Suprapubic skin (tissue), 4 donors: Measurements from ENCODE around the gene KRTAP10-7. TPM values are rescaled to one million over a fixed set of nuclear protein-coding genes. Genes with fewer than 3 reads are reported as not detected.
"Not testable (repeated sequence)": the region's sequence is repeated elsewhere in the genome, so short reads cannot be mapped to it uniquely, and the experiment has no call there.

Source experiments
- DNase-seq, 2 donors: peaks; one replicate each; pipeline ENCODE4 v3.0.0-alpha.2; 2019; ENCODE audit warnings: low spot score in 2 of 2
- H3K27ac ChIP-seq: fragments of 200-600 bp; sonication (generic); one replicate; pipeline ENCODE4 v1.5.1; 2019
- H3K27me3 ChIP-seq: fragments of 200-600 bp; sonication (generic); one replicate; pipeline ENCODE4 v1.5.1; 2019
- H3K36me3 ChIP-seq: fragments of 200-600 bp; sonication (generic); one replicate; pipeline ENCODE4 v1.5.1; 2019
- H3K4me1 ChIP-seq: fragments of 200-600 bp; sonication (generic); one replicate; pipeline ENCODE4 v1.5.1; 2019
- H3K4me3 ChIP-seq: fragments of 200-600 bp; sonication (generic); one replicate; pipeline ENCODE4 v1.5.1; 2019; ENCODE audit warnings: mild to moderate bottlenecking
- H3K9me3 ChIP-seq: fragments of 200-600 bp; sonication (generic); one replicate; pipeline ENCODE4 v1.5.1; 2019
- EP300 ChIP-seq: sonication (generic); formaldehyde crosslinking; IDR thresholded peaks from one replicate; pipeline ENCODE4 v1.6.1; 2017; ENCODE audit warnings: antibody characterized with exemption
- POLR2A ChIP-seq, 2 donors: fragments of 450-650 bp; IDR thresholded peaks; one replicate each; pipeline ENCODE4 v1.6.1; 2017; ENCODE audit warnings: antibody characterized with exemption in 2 of 2, mild to moderate bottlenecking in 2 of 2, moderate library complexity in 2 of 2
- POLR2AphosphoS5 ChIP-seq, 3 donors: sonication (generic); formaldehyde crosslinking; IDR thresholded peaks; one replicate each; pipeline ENCODE4 v1.6.1; 2017; ENCODE audit warnings: antibody characterized with exemption in 3 of 3
- WGBS: methylation state at CpG from one replicate; pipeline ENCODE4 v1.1.5; 2018; 5-methylcytosine and 5-hydroxymethylcytosine counted together
- total RNA-seq, 4 donors: library from RNA; depleted of rRNA; stranded (reverse); fragments of >200 nt; gene quantifications; one replicate each; pipeline ENCODE4 v1.1.0, GENCODE V29; 2016
- TF ChIP-seq, protein P1 (sequence below), 2 donors: fragments of 200-600 bp in 1 of 2; fragments of 450-650 bp in 1 of 2; sonication (generic) in 1 of 2; IDR thresholded peaks; one replicate each; pipeline ENCODE4 v1.5.1; 2016 to 2019; ENCODE audit warnings: antibody characterized with exemption in 2 of 2, mild to moderate bottlenecking in 1 of 2, moderate library complexity in 1 of 2

Gene KRTAP10-7
- total RNA-seq, 4 donors from 2014 or later, result 3.7 to 12.9 (median 4.2) TPM; not detected in 1

DNA sequence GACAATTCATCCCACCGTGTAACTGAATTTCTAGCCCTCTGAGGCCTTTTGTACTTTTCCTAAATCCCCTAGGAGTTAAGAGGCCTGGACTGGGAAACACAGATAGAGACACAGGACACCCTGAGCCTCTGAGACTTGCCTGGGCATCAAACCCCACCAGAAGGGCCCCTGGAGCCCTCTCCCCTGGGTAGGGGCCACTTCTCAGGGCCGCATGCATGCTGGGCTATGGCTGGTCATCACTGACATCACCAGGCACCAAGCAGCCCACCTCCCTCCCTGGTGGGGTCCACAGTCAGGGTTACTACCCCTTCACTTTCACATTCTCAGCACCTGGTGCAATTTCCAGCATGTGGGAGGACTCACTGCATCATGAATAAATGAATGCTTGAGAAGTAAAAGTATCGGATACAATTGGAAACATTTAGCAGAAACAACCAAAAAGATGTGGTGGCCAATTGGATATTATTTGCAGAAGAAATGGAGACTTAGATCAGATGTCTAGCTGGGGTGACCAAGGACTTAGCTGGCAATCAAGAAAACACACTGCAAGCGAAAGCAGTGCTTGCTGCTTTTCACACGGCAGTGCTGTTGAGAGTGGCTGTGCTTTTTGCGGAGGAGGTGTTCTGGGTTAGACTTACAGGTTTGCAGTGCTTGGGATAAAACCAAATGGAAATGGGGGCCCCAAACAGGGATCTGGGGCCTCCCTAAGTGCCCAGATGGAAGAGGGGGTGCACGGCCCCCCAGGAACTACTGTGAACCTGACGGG lies 950 bp upstream of the KRTAP10-7 start:
- peak in 1 of 2 donors; percentile 65 for DNase-seq
- no peaks in the 10 kb centered on the region for H3K4me1 ChIP-seq
- no peaks in the 10 kb centered on the region for H3K36me3 ChIP-seq
- H3K27me3 ChIP-seq, result peaks cover 46% of the 10 kb centered on the region
- no peaks in the 10 kb centered on the region for H3K9me3 ChIP-seq
- TF ChIP-seq POLR2AphosphoS5 (IDR thresholded peaks at IDR 0.05) (no peak), EP300 (no peak), POLR2A (IDR thresholded peaks at IDR 0.05) (no peak)
- TF ChIP-seq, protein P1, sequence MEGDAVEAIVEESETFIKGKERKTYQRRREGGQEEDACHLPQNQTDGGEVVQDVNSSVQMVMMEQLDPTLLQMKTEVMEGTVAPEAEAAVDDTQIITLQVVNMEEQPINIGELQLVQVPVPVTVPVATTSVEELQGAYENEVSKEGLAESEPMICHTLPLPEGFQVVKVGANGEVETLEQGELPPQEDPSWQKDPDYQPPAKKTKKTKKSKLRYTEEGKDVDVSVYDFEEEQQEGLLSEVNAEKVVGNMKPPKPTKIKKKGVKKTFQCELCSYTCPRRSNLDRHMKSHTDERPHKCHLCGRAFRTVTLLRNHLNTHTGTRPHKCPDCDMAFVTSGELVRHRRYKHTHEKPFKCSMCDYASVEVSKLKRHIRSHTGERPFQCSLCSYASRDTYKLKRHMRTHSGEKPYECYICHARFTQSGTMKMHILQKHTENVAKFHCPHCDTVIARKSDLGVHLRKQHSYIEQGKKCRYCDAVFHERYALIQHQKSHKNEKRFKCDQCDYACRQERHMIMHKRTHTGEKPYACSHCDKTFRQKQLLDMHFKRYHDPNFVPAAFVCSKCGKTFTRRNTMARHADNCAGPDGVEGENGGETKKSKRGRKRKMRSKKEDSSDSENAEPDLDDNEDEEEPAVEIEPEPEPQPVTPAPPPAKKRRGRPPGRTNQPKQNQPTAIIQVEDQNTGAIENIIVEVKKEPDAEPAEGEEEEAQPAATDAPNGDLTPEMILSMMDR (IDR thresholded peaks at IDR 0.05), result no peak
- H3K4me3 ChIP-seq, result no peak overlapping the region
- H3K27ac ChIP-seq, result no peak overlapping the region
- WGBS, result 88% methylated on average over 8 of the region's 8 CpGs

DNA sequence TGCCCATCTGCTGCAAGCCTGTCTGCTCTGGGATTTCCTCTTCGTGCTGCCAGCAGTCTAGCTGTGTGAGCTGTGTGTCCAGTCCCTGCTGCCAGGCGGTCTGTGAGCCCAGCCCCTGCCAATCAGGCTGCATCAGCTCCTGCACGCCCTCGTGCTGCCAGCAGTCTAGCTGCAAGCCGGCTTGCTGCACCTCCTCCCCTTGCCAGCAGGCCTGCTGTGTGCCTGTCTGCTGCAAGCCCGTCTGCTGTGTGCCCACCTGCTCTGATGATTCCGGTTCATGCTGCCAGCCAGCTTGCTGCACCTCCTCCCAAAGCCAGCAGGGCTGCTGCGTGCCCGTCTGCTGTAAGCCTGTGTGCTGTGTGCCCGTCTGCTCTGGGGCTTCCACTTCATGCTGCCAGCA lies 694 bp downstream of the KRTAP10-7 start:
- WGBS, result 63% methylated on average over 4 of the region's 10 CpGs
- not testable (repeated sequence) for H3K4me1 ChIP-seq, H3K9me3 ChIP-seq, H3K36me3 ChIP-seq, H3K27ac ChIP-seq, DNase-seq, H3K4me3 ChIP-seq
- H3K27me3 ChIP-seq, result peaks cover 46% of the 10 kb centered on the region

DNA sequence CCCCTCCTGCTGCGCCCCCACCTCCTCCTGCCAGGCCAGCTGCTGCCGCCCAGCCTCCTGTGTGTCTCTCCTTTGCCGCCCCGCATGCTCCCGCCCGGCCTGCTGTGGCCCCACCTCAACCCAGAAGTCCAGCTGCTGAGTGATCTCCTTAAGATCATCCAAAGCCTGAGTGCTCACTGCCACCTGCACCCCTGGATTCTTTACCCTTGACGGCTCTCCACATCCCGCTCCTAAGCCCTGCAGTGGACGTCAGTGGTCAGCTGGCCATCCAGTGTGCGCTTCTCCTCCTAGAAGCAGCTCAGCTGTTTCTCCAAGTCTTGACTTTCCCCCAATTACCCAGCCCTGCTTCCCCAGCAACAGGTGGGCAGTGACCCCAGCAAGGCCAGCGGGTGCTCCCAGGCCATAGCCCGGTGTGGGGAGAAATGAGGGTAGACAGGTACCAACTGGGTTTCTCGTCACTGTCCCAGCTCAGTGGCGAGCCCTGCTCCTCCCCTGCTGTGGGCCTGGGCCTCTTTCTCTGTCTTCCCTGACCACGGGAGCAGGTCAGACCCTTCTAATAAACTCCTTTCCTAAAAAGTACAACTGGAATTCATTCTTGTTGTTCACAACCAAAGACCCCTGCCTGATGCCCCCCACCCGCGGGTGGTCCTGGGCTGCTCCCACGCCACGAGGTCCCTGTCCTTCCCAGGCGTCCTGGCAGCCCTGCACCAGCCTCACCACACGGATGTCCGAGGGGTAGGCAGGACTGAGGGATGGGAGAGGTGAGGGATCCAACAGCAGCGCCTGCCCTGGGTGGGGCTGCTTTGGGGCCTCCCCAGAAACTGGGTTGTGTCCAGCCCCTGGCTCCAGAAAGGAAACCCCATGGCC lies 1.4 kb downstream of the KRTAP10-7 start:
- H3K4me1 ChIP-seq, result no peaks in the 10 kb centered on the region
- H3K27ac ChIP-seq, result no peak overlapping the region
- TF ChIP-seq POLR2A (IDR thresholded peaks at IDR 0.05) (no peak), EP300 (no peak), POLR2AphosphoS5 (IDR thresholded peaks at IDR 0.05) (no peak)
- TF ChIP-seq, protein P1 (IDR thresholded peaks at IDR 0.05), result no peak
- H3K4me3 ChIP-seq, result no peak overlapping the region
- no peaks in the 10 kb centered on the region for H3K36me3 ChIP-seq
- no peaks in the 10 kb centered on the region for H3K9me3 ChIP-seq
- H3K27me3 ChIP-seq, result peaks cover 45% of the 10 kb centered on the region
- DNase-seq, result peak in 1 of 2 donors; percentile 35
- 85% methylated on average over 21 of the region's 23 CpGs for WGBS

DNA sequence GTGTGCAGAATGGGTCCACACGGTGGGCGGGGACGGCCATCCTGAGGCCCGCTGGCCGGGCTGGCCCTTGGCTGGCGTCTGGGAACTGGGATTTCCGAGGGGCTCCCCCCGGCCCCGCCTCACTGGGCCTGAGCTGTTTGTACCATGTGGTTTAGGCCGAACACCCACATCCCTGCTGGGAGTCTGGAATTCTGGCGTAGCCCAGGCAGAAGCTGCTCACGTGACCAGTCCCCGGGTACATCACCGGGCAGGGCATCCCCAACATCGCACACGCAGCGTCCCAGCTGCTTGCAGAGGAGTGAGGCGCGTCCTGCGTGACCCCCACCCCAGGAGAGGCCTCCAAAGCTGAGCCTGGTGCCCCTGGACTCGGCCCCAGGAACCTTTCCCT lies 2.1 kb downstream of the KRTAP10-7 start:
- Histone ChIP-seq H3K27me3 (peaks cover 49% of the 10 kb centered on the region), H3K4me3 (no peak overlapping the region), H3K4me1 (no peaks in the 10 kb centered on the region), H3K9me3 (no peaks in the 10 kb centered on the region), H3K36me3 (no peaks in the 10 kb centered on the region), H3K27ac (no peak overlapping the region)
- TF ChIP-seq, protein P1 (IDR thresholded peaks at IDR 0.05), result no peak
- TF ChIP-seq EP300, result no peak
- TF ChIP-seq POLR2AphosphoS5 (IDR thresholded peaks at IDR 0.05), result no peak
- no peak for TF ChIP-seq POLR2A (IDR thresholded peaks at IDR 0.05)
- no CpG with 5 or more reads among the region's 21 CpGs for WGBS
- no peak for DNase-seq

DNA sequence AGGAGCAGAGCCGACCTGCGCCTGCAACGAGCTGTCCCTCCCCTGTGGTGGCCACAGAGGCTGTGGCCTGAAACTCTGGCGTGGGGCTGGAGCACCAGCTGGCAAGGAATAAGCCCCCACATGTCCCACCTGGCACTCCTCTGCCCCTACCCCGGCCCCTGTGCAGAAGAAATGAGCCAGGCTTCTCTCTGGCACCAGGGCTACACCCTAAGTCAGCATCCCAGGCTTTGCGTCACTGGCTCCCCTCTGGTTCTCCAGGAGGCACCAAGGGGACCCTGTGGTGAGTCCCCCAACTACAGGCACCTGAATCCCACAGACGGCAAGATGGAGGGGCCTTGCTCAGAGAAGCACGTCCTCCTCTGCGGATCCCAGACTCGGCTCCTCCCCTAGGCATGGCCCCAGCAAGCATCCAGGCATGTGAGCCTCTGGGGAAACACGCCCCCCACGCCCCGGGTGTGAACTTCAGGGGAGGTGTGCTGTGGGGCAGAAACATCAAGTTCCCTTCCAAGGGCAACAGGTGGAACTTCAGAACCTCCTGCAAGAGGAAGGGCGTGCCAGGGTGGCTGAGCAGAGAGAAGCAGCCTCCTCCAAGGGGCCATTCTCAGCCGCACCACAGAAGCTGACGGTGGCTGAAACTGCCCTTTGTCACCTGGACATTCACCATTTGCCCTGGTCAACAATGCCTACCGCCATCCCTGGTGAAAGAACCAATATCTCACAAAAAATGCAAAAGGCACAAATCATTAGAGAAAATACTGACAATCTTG lies 2.9 kb downstream of the KRTAP10-7 start:
- Histone ChIP-seq H3K36me3 (no peaks in the 10 kb centered on the region), H3K9me3 (no peaks in the 10 kb centered on the region), H3K4me1 (no peaks in the 10 kb centered on the region), H3K4me3 (no peak overlapping the region), H3K27me3 (peaks cover 49% of the 10 kb centered on the region), H3K27ac (no peak overlapping the region)
- DNase-seq, result peak in 1 of 2 donors; percentile 67
- 74% methylated on average over 8 of the region's 17 CpGs for WGBS
- TF ChIP-seq EP300 (no peak), POLR2A (IDR thresholded peaks at IDR 0.05) (no peak), POLR2AphosphoS5 (IDR thresholded peaks at IDR 0.05) (no peak)
- TF ChIP-seq, protein P1 (IDR thresholded peaks at IDR 0.05), result no peak
